ENCODE data around the gene CREBRF. TPM values are rescaled to one million over a fixed set of nuclear protein-coding genes. Genes with fewer than 3 reads are reported as not detected.

CREBRF gene
- polyA plus RNA-seq, 3 donors, result 23.1 to 27.6 (median 23.6) TPM

DNA sequence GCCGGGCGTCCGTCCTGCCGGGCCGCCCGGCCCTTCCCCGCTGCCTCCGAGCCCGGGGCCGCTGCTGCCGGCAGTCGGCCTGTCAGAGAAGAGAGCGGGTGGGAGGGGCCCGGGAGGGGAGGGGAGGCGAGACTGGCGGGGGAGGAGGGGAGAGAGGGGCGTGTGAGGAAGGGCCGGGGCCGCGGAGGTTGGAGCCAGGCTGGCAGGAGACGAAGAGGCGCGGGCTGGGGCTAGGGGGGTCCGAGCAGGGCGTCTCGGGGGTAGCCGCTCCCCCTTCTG, 570 bp downstream of the CREBRF start:
- Mint-ChIP-seq H3K36me3 (peaks cover 5 to 9% of the 10 kb centered on the region in 2 donors), H3K4me3 (peak overlapping the region; percentile 90 to 94), H3K27me3 (ENCODE audit: low read depth in 3 of 3) (peaks cover 0 to 3% (median under 1%) of the 10 kb centered on the region in 3 donors), H3K27ac (peak overlapping the region in 6 of 7 donors; percentile 91 to 97 (median 96)), H3K9me3 (no peaks in the 10 kb centered on the region), H3K4me1 (peaks cover 18% of the 10 kb centered on the region)
- Histone ChIP-seq H3K9me3 (replicated peaks in 1 of 2; ENCODE audit: control insufficient read depth in 1 of 2, insufficient read depth in 1 of 2, low read length in 2 of 2) (no peaks in the 10 kb centered on the region), H3K27me3 (ENCODE audit: control insufficient read depth in 2 of 2, insufficient read depth in 2 of 2, low read length in 2 of 2) (no peaks in the 10 kb centered on the region), H3K4me3 (replicated peaks in 1 of 3; ENCODE audit: low read depth in 2 of 3, low read length in 3 of 3) (peak overlapping the region; percentile 57 to 97 (median 96)), H2AFZ (ENCODE audit: insufficient read depth, low read depth, low read length, poor library complexity, severe bottlenecking) (peak overlapping the region; percentile 74), H4K20me1 (ENCODE audit: insufficient read depth, low read length) (peaks cover 50% of the 10 kb centered on the region), H3K79me2 (ENCODE audit: insufficient read depth, low read length) (peaks cover 52% of the 10 kb centered on the region), H3K4me2 (replicated peaks; ENCODE audit: extremely low read depth, low read length, poor library complexity, severe bottlenecking) (peak overlapping the region; percentile 84), H3K36me3 (replicated peaks in 1 of 2; ENCODE audit: control insufficient read depth in 1 of 2, insufficient read depth in 2 of 2, low read length in 2 of 2) (peaks cover 5 to 10% of the 10 kb centered on the region in 2 donors), H3K27ac (ENCODE audit: low read depth in 1 of 2, low read length in 2 of 2) (peak overlapping the region; percentile 83 to 95), H3K9ac (ENCODE audit: insufficient read depth, low read length, poor library complexity, severe bottlenecking) (peak overlapping the region; percentile 99), H3K4me1 (ENCODE audit: control insufficient read depth in 1 of 2, insufficient read depth in 2 of 2, low read length in 2 of 2) (peaks cover 21 to 26% of the 10 kb centered on the region in 2 donors)
- DNase-seq, result no peak
- WGBS (ENCODE audit: insufficient coverage), result 0% methylated on average over 24 of the region's 27 CpGs
- intact Hi-C loops (cut with micrococcal nuclease), result loop anchor here (1.0 to 5.0 kb wide), 6 partner anchors 20 to 97 kb away; partner anchors contain the start of genes ATP6V0E1 (in 1 of the 2), BNIP1 (in 1 of the 2) and RPL26L1 (in 1 of the 2)
- TF ChIP-seq, protein P1, sequence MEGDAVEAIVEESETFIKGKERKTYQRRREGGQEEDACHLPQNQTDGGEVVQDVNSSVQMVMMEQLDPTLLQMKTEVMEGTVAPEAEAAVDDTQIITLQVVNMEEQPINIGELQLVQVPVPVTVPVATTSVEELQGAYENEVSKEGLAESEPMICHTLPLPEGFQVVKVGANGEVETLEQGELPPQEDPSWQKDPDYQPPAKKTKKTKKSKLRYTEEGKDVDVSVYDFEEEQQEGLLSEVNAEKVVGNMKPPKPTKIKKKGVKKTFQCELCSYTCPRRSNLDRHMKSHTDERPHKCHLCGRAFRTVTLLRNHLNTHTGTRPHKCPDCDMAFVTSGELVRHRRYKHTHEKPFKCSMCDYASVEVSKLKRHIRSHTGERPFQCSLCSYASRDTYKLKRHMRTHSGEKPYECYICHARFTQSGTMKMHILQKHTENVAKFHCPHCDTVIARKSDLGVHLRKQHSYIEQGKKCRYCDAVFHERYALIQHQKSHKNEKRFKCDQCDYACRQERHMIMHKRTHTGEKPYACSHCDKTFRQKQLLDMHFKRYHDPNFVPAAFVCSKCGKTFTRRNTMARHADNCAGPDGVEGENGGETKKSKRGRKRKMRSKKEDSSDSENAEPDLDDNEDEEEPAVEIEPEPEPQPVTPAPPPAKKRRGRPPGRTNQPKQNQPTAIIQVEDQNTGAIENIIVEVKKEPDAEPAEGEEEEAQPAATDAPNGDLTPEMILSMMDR (IDR thresholded peaks at IDR 0.05), result no peak

DNA sequence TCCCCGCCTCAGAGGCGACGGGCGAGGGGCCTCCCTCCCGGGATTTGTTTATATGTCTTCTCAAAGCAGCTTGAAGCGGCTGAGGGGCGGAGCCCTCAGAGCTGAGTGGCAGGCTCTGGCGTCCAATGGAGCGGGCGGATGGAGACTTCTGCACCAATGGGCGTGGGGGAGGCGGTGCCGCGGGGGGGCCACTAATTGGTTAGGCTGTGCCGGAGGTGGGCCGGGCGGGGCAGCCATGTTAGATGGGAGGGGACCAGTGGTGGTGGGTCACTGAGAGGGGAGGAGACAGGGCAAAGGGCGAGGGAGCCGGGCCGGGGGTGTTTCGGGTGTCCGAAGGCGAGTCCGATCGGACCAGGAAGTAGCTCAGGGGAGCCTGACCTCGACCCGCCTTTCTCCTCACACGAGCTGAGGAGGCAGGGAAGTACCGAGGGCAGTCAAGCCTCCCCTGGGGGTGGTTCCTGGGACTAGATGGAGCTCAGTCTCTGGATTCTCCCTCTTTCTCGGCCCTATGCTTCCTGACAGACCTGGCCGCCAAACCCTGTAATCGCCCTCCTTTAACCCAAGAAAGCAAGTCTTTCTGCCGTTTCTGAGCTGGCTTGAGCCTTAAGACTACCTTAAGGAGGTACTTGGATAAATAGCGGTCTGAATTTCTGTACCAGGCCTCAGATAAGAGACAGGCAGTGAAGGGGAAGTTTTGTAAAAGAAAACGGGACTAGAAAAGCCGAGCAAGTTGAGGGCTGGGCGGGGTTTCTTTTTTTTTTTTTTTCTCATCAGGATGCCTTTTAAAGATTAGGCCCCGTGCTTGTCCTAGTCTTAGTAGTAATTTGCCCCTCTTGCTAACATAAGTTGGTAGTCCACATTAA, 1.1 kb downstream of the CREBRF start:
- H3K4me1 ChIP-seq (ENCODE audit: control insufficient read depth in 1 of 2, insufficient read depth in 2 of 2, low read length in 2 of 2), result peaks cover 21 to 26% of the 10 kb centered on the region in 2 donors
- H3K4me3 ChIP-seq (replicated peaks in 1 of 3; ENCODE audit: low read depth in 2 of 3, low read length in 3 of 3), result peak overlapping the region; percentile 57 to 97 (median 96)
- H3K79me2 ChIP-seq (ENCODE audit: insufficient read depth, low read length), result peaks cover 57% of the 10 kb centered on the region
- WGBS (ENCODE audit: insufficient coverage), result under 1% methylated on average over 27 of the region's 38 CpGs
- H3K9me3 ChIP-seq (replicated peaks in 1 of 2; ENCODE audit: control insufficient read depth in 1 of 2, insufficient read depth in 1 of 2, low read length in 2 of 2), result no peaks in the 10 kb centered on the region
- H3K27me3 ChIP-seq (ENCODE audit: control insufficient read depth in 2 of 2, insufficient read depth in 2 of 2, low read length in 2 of 2), result no peaks in the 10 kb centered on the region
- H3K4me2 ChIP-seq (replicated peaks; ENCODE audit: extremely low read depth, low read length, poor library complexity, severe bottlenecking), result peak overlapping the region; percentile 84
- Mint-ChIP-seq H3K4me3 (peak overlapping the region; percentile 90 to 94), H3K36me3 (peaks cover 5 to 9% of the 10 kb centered on the region in 2 donors), H3K4me1 (peaks cover 21% of the 10 kb centered on the region), H3K9me3 (no peaks in the 10 kb centered on the region), H3K27me3 (ENCODE audit: low read depth in 3 of 3) (peaks cover 0 to 3% (median 0%) of the 10 kb centered on the region in 3 donors), H3K27ac (peak overlapping the region; percentile 93 to 98 (median 97))
- TF ChIP-seq, protein P1 (IDR thresholded peaks at IDR 0.05), result no peak
- DNase-seq, result peak; percentile 98 to 99 (median 99)
- H2AFZ ChIP-seq (ENCODE audit: insufficient read depth, low read depth, low read length, poor library complexity, severe bottlenecking), result peak overlapping the region; percentile 74
- peak overlapping the region; percentile 83 to 95 for H3K27ac ChIP-seq (ENCODE audit: low read depth in 1 of 2, low read length in 2 of 2)
- H4K20me1 ChIP-seq (ENCODE audit: insufficient read depth, low read length), result peaks cover 56% of the 10 kb centered on the region
- H3K9ac ChIP-seq (ENCODE audit: insufficient read depth, low read length, poor library complexity, severe bottlenecking), result peak overlapping the region; percentile 99
- intact Hi-C loops (cut with micrococcal nuclease), result loop anchor here (1.0 to 5.0 kb wide), 6 partner anchors 20 to 98 kb away; partner anchors contain the start of genes ATP6V0E1 (in 1 of the 2), BNIP1 (in 1 of the 2) and RPL26L1 (in 1 of the 2)
- H3K36me3 ChIP-seq (replicated peaks in 1 of 2; ENCODE audit: control insufficient read depth in 1 of 2, insufficient read depth in 2 of 2, low read length in 2 of 2), result peaks cover 5 to 10% of the 10 kb centered on the region in 2 donors

All from CD14-positive monocyte (primary cell).